Tibial nerve (tissue), 4 donors: ENCODE results near the gene DUSP7.

ENCODE experiments used
- CTCF ChIP-seq, 5 experiments: fragments of 200-600 bp in 3 of 5; fragments of 450-650 bp in 2 of 5; sonication (generic) in 3 of 5; IDR thresholded peaks; one replicate each; pipeline ENCODE4 v1.5.1; 2016 to 2019; ENCODE audit warnings: antibody characterized with exemption in 5 of 5, mild to moderate bottlenecking in 3 of 5, moderate library complexity in 2 of 5
- EP300 ChIP-seq, 2 donors: sonication (generic); formaldehyde crosslinking; IDR thresholded peaks; one replicate each; pipeline ENCODE4 v1.6.1; 2017; ENCODE audit warnings: antibody characterized with exemption in 2 of 2, mild to moderate bottlenecking in 1 of 2
- POLR2A ChIP-seq, 2 donors: fragments of 450-650 bp; IDR thresholded peaks; one replicate each; pipeline ENCODE4 v1.6.1; 2017; ENCODE audit warnings: antibody characterized with exemption in 2 of 2, mild to moderate bottlenecking in 2 of 2, moderate library complexity in 2 of 2

DNA sequence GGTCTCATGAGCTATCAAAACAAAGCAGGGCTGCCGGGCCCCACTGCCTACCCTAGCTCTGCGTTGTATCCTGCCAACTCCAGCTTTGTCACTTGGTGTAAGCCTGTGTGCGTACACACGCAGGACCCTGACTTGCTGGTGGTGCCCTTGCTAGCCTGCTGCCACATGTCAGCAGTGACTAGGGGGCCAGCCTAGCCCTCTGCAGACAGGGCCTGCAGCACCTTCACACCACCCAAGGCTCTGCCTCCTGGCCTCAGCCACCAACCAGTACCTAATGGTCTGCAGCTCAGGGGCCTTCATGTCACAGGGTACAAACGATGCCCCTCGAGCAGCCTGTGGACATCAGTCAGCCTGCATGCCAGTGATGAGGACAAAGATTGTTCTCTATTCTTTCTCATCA lies 30.1 kb upstream of the DUSP7 start:
- TF ChIP-seq EP300 (IDR thresholded peaks at IDR 0.05) (no peak), CTCF (IDR thresholded peaks at IDR 0.05) (no peak), POLR2A (IDR thresholded peaks at IDR 0.05) (no peak)
